H9 (cell line): ENCODE results near the gene VPS26A. TPM values are rescaled to one million over a fixed set of nuclear protein-coding genes. Genes with fewer than 3 reads are reported as not detected.

ENCODE experiments used
- DNase-seq: peaks from one replicate; pipeline ENCODE4 v3.0.0-alpha.2; 2017
- H2AFZ ChIP-seq: one replicate; pipeline ENCODE4 v1.6.1; 2013; ENCODE audit warnings: mild to moderate bottlenecking, low read length, control low read depth, moderate library complexity
- H2AK5ac ChIP-seq: 2 replicates; pipeline ENCODE4 v1.6.1; 2013; ENCODE audit warnings: low read length, control low read depth, mixed read lengths; ENCODE audit not compliant: insufficient read length
- H2BK120ac ChIP-seq: one replicate; pipeline ENCODE4 v1.6.1; 2013; ENCODE audit warnings: low read depth, mild to moderate bottlenecking, low read length, control low read depth, inconsistent platforms; ENCODE audit not compliant: poor library complexity, severe bottlenecking
- H2BK12ac ChIP-seq: 2 replicates; pipeline ENCODE4 v1.6.1; 2013; ENCODE audit warnings: low read length, control low read depth, mixed read lengths, low read depth; ENCODE audit not compliant: insufficient read length
- H2BK15ac ChIP-seq: 2 replicates; pipeline ENCODE4 v1.6.1; 2013; ENCODE audit warnings: low read depth, low read length, control low read depth
- H2BK20ac ChIP-seq: one replicate; pipeline ENCODE4 v1.6.1; 2013; ENCODE audit warnings: low read depth, mild to moderate bottlenecking, low read length, control low read depth, inconsistent platforms; ENCODE audit not compliant: poor library complexity, severe bottlenecking
- H2BK5ac ChIP-seq: 2 replicates; pipeline ENCODE4 v1.6.1; 2013; ENCODE audit warnings: low read length, control low read depth, mixed read lengths; ENCODE audit not compliant: insufficient read length
- H3K14ac ChIP-seq: 2 replicates; pipeline ENCODE4 v1.6.1; 2013; ENCODE audit warnings: low read length, control low read depth; ENCODE audit not compliant: insufficient read depth
- H3K18ac ChIP-seq: 2 replicates; pipeline ENCODE4 v1.6.1; 2013; ENCODE audit warnings: low read depth, mild to moderate bottlenecking, mixed read lengths, low read length, control low read depth; ENCODE audit not compliant: insufficient read length
- H3K23ac ChIP-seq: 2 replicates; pipeline ENCODE4 v1.6.1; 2013; ENCODE audit warnings: low read length, control low read depth, mixed read lengths, low read depth; ENCODE audit not compliant: insufficient read length
- H3K23me2 ChIP-seq: 2 replicates; pipeline ENCODE4 v1.6.1; 2013; ENCODE audit warnings: low read depth, mild to moderate bottlenecking, mixed read lengths, low read length, control low read depth; ENCODE audit not compliant: insufficient read length, poor library complexity, severe bottlenecking
- H3K27ac ChIP-seq: 2 replicates; pipeline ENCODE4 v1.5.1; 2013; ENCODE audit warnings: low read length, control low read depth, mixed read lengths, low read depth; ENCODE audit not compliant: insufficient read length
- H3K27me3 ChIP-seq: 2 replicates; pipeline ENCODE4 v1.6.1; 2013; ENCODE audit warnings: low read length, control low read depth, inconsistent platforms; ENCODE audit not compliant: insufficient read depth
- H3K4ac ChIP-seq: 2 replicates; pipeline ENCODE4 v1.6.1; 2013; ENCODE audit warnings: low read depth, mild to moderate bottlenecking, control low read depth, inconsistent platforms, low read length, moderate library complexity
- H3K4me1 ChIP-seq: 2 replicates; pipeline ENCODE4 v1.6.1; 2013; ENCODE audit warnings: low read length, control low read depth, inconsistent platforms; ENCODE audit not compliant: insufficient read depth
- H3K4me2 ChIP-seq: 2 replicates; pipeline ENCODE4 v1.6.1; 2013; ENCODE audit warnings: low read length, control low read depth, mixed read lengths; ENCODE audit not compliant: insufficient read length, insufficient read depth
- H3K56ac ChIP-seq: 2 replicates; pipeline ENCODE4 v1.6.1; 2013; ENCODE audit warnings: low read depth, mild to moderate bottlenecking, mixed read lengths, low read length, control low read depth; ENCODE audit not compliant: insufficient read length
- H3K79me1 ChIP-seq: 2 replicates; pipeline ENCODE4 v1.6.1; 2013; ENCODE audit warnings: low read depth, mild to moderate bottlenecking, moderate library complexity, low read length, control low read depth, inconsistent platforms; ENCODE audit not compliant: insufficient read depth, poor library complexity, severe bottlenecking
- H3K79me2 ChIP-seq: 2 replicates; pipeline ENCODE4 v1.6.1; 2013; ENCODE audit warnings: low read length, control low read depth, inconsistent platforms; ENCODE audit not compliant: insufficient read depth
- H3K9ac ChIP-seq: 2 replicates; pipeline ENCODE4 v1.6.1; 2013; ENCODE audit warnings: low read length, control low read depth, mixed read lengths; ENCODE audit not compliant: insufficient read length; ENCODE audit errors: extremely low read depth
- H3K9me3 ChIP-seq: one replicate; pipeline ENCODE4 v1.6.1; 2013; ENCODE audit warnings: low read depth, low read length, inconsistent platforms; ENCODE audit not compliant: control insufficient read depth
- H3T11ph ChIP-seq: one replicate; pipeline ENCODE4 v1.6.1; 2013; ENCODE audit warnings: mild to moderate bottlenecking, low read length, control low read depth, inconsistent platforms
- H4K20me1 ChIP-seq: one replicate; pipeline ENCODE4 v1.6.1; 2013; ENCODE audit not compliant: control insufficient read depth, insufficient read length, insufficient read depth
- H4K5ac ChIP-seq: 2 replicates; pipeline ENCODE4 v1.6.1; 2013; ENCODE audit warnings: low read depth, mild to moderate bottlenecking, mixed read lengths, low read length, control low read depth; ENCODE audit not compliant: insufficient read length
- H4K8ac ChIP-seq: replicated peaks from 2 replicates; pipeline ENCODE4 v1.6.1; 2013; ENCODE audit warnings: low read length, control low read depth, mixed read lengths, low read depth; ENCODE audit not compliant: insufficient read length
- H4K91ac ChIP-seq: 2 replicates; pipeline ENCODE4 v1.6.1; 2013; ENCODE audit warnings: low read depth, mild to moderate bottlenecking, moderate library complexity, mixed read lengths, low read length, control low read depth; ENCODE audit not compliant: insufficient read length
- H3K27ac Mint-ChIP-seq, 3 experiments: 2 replicates in 2 of 3; 3 replicates in 1 of 3; pipeline ENCODE4 v1.8.0; 2020 to 2021; ENCODE audit warnings: mixed read lengths in 3 of 3, mild to moderate bottlenecking in 1 of 3, moderate library complexity in 1 of 3
- H3K27me3 Mint-ChIP-seq: 2 replicates; pipeline ENCODE4 v1.8.0; 2021; ENCODE audit warnings: low read depth, mild to moderate bottlenecking, moderate library complexity, mixed read lengths
- H3K36me3 Mint-ChIP-seq, 3 experiments: 2 replicates in 2 of 3; 3 replicates in 1 of 3; pipeline ENCODE4 v1.8.0; 2020 to 2021; ENCODE audit warnings: low read depth in 3 of 3, mixed read lengths in 3 of 3; ENCODE audit not compliant: insufficient read depth in 1 of 3
- H3K4me1 Mint-ChIP-seq, 2 experiments: 2 replicates each; pipeline ENCODE4 v1.8.0; 2020; ENCODE audit warnings: mixed read lengths in 2 of 2
- H3K4me3 Mint-ChIP-seq, 2 experiments: 2 replicates in 1 of 2; 3 replicates in 1 of 2; pipeline ENCODE4 v1.8.0; 2020 to 2021; ENCODE audit warnings: mild to moderate bottlenecking in 2 of 2, mixed read lengths in 2 of 2, moderate library complexity in 1 of 2
- H3K9me3 Mint-ChIP-seq, 2 experiments: 2 replicates in 1 of 2; 3 replicates in 1 of 2; pipeline ENCODE4 v1.8.0; 2020; ENCODE audit warnings: mild to moderate bottlenecking in 2 of 2, mixed read lengths in 2 of 2, moderate library complexity in 1 of 2
- CTCF ChIP-seq: fragments of 200-600 bp; sonication (generic); conservative IDR thresholded peaks from 3 replicates; pipeline ENCODE4 v1.8.0; 2021; ENCODE audit warnings: antibody characterized with exemption, mild to moderate bottlenecking
- WGBS: extraction: QIAGEN DNeasy Blood & Tissue Kit; methylation state at CpG from one replicate; pipeline ENCODE4 v1.1.7; 2013; ENCODE audit warnings: missing lambda C conversion rate, low lambda C conversion rate, mixed read lengths; ENCODE audit not compliant: insufficient read length; ENCODE audit errors: extremely low coverage; 5-methylcytosine and 5-hydroxymethylcytosine counted together
- total RNA-seq: library from RNA; stranded (reverse); gene quantifications from 2 replicates; pipeline ENCODE4 v1.2.1, GENCODE V29; 2021

The VPS26A gene
- total RNA-seq, 1 experiment from 2014 or later: 41.8 TPM

- no peaks in the 10 kb centered on the region for H3K23me2 ChIP-seq
- H3K27ac ChIP-seq: no peak overlapping the region
- no peaks in the 10 kb centered on the region for H3K4me1 ChIP-seq
- no peaks in the 10 kb centered on the region for H3K79me2 ChIP-seq
- no peak overlapping the region for H2AK5ac ChIP-seq
- no peak for TF ChIP-seq CTCF
- no peak overlapping the region for H2BK20ac ChIP-seq
- no peaks in the 10 kb centered on the region for H3K79me1 ChIP-seq
- H4K20me1 ChIP-seq: no peaks in the 10 kb centered on the region
- Mint-ChIP-seq H3K9me3 (no peaks in the 10 kb centered on the region), H3K27ac (no peak overlapping the region), H3K27me3 (no peaks in the 10 kb centered on the region; the same call in 1 of the 2 replicates), H3K4me3 (no peak overlapping the region), H3K36me3 (no peaks in the 10 kb centered on the region), H3K4me1 (peaks cover 1 to 2% of the 10 kb centered on the region in 2 experiments)
- H2BK5ac ChIP-seq: no peak overlapping the region
- no peak overlapping the region for H3K4ac ChIP-seq
- H3T11ph ChIP-seq: no peak overlapping the region
- WGBS: no CpG with 5 or more reads among the region's 8 CpGs
- no peak overlapping the region for H3K9ac ChIP-seq
- H2BK12ac ChIP-seq: no peak overlapping the region
- no peak overlapping the region for H2BK15ac ChIP-seq
- no peak overlapping the region for H3K14ac ChIP-seq
- no peaks in the 10 kb centered on the region for H3K27me3 ChIP-seq
- no peak overlapping the region for H2BK120ac ChIP-seq
- no peak overlapping the region for H3K4me2 ChIP-seq
- no peak overlapping the region for H3K18ac ChIP-seq
- H4K91ac ChIP-seq: no peak overlapping the region
- no peak overlapping the region for H3K56ac ChIP-seq
- H2AFZ ChIP-seq: no peak overlapping the region
- no peak for DNase-seq
- H4K5ac ChIP-seq: no peak overlapping the region
- H3K9me3 ChIP-seq: no peaks in the 10 kb centered on the region
- H3K23ac ChIP-seq: no peak overlapping the region
- no peak overlapping the region for H4K8ac ChIP-seq
Observed at GRCh38 chr10:69091143-69091651, 32.8 kb upstream of the VPS26A start.
